Subcutaneous adipose tissue (tissue), 4 donors: Measurements from ENCODE around the gene SLC9A3. TPM values are rescaled to one million over a fixed set of nuclear protein-coding genes. Genes with fewer than 3 reads are reported as not detected.

Experiments used
- CTCF ChIP-seq: fragments of 450-650 bp; IDR thresholded peaks from one replicate; pipeline ENCODE4 v1.5.1; 2016; ENCODE audit warnings: low read depth, mild to moderate bottlenecking, control low read depth, antibody characterized with exemption, moderate library complexity
- total RNA-seq, 4 donors: library from RNA; depleted of rRNA; stranded (reverse); fragments of >200 nt; gene quantifications; one replicate each; pipeline ENCODE4 v1.1.0, GENCODE V29; 2016

Gene SLC9A3
- total RNA-seq, 4 donors from 2014 or later, result 1.3 to 2.3 (median 1.6) TPM

GRCh38 chr5:479566-480319 lies 44.5 kb downstream of the SLC9A3 start:
- TF ChIP-seq CTCF, result no peak

GRCh38 chr5:478982-479535 lies 45.2 kb downstream of the SLC9A3 start:
- TF ChIP-seq CTCF, result no peak

GRCh38 chr5:478369-478981 lies 45.8 kb downstream of the SLC9A3 start:
- TF ChIP-seq CTCF, result no peak

GRCh38 chr5:477871-478270 lies 46.4 kb downstream of the SLC9A3 start:
- no peak for TF ChIP-seq CTCF

- TF ChIP-seq CTCF, result no peak
These were observed 47.0 kb downstream of the SLC9A3 start for GRCh38 chr5:477247-477646.

- no peak for TF ChIP-seq CTCF
These were observed 47.5 kb downstream of the SLC9A3 start for GRCh38 chr5:476814-477175.

GRCh38 chr5:476102-476813 lies 48.0 kb downstream of the SLC9A3 start:
- no peak for TF ChIP-seq CTCF
